Hepatocyte (in vitro differentiated cells): ENCODE results near the gene ZNF616.

Source experiments
- CTCF ChIP-seq: fragments of 200-600 bp; sonication (generic); IDR thresholded peaks from 2 replicates; pipeline ENCODE4 v1.5.1; 2016; ENCODE audit warnings: antibody characterized with exemption, mild to moderate bottlenecking; ENCODE audit not compliant: poor library complexity
- EZH2phosphoT487 ChIP-seq: fragments of 200-600 bp; sonication (generic); IDR thresholded peaks from one replicate; pipeline ENCODE4 v1.6.1; 2018; ENCODE audit warnings: antibody characterized with exemption, mild to moderate bottlenecking, low read depth, moderate library complexity; ENCODE audit not compliant: unreplicated experiment, severe bottlenecking

- TF ChIP-seq CTCF (peak; percentile 79), EZH2phosphoT487 (no peak)
Observed at GRCh38 chr19:52139252-52140031, at the start of gene ZNF616.
